Hepatocyte (in vitro differentiated cells): ENCODE measurements around the gene CDAN1. TPM values are rescaled to one million over a fixed set of nuclear protein-coding genes. Genes with fewer than 3 reads are reported as not detected.

ENCODE experiments used
- DNase-seq: peaks from one replicate; pipeline ENCODE4 v3.0.0-alpha.2; 2016; ENCODE audit warnings: low spot score
- H2AFZ ChIP-seq: fragments of 200-600 bp; sonication (generic); 2 replicates; pipeline ENCODE4 v1.6.0; 2016; ENCODE audit warnings: antibody characterized with exemption, mild to moderate bottlenecking
- H3K27ac ChIP-seq: fragments of 200-600 bp; sonication (generic); 2 replicates; pipeline ENCODE4 v1.5.1; 2016; ENCODE audit warnings: mild to moderate bottlenecking
- H3K27me3 ChIP-seq: fragments of 200-600 bp; sonication (generic); 2 replicates; pipeline ENCODE4 v1.6.1; 2016
- H3K36me3 ChIP-seq: fragments of 200-600 bp; sonication (generic); replicated peaks from 2 replicates; pipeline ENCODE4 v1.5.1; 2016; ENCODE audit warnings: low read depth; ENCODE audit not compliant: insufficient read depth
- H3K4me1 ChIP-seq: fragments of 200-600 bp; sonication (generic); 2 replicates; pipeline ENCODE4 v1.5.1; 2016; ENCODE audit warnings: mild to moderate bottlenecking, moderate library complexity; ENCODE audit not compliant: insufficient read depth
- H3K4me2 ChIP-seq: fragments of 200-600 bp; sonication (generic); 2 replicates; pipeline ENCODE4 v1.6.0; 2016
- H3K4me3 ChIP-seq: fragments of 200-600 bp; sonication (generic); 2 replicates; pipeline ENCODE4 v1.5.1; 2016; ENCODE audit warnings: mild to moderate bottlenecking
- H3K79me2 ChIP-seq: fragments of 200-600 bp; sonication (generic); 2 replicates; pipeline ENCODE4 v1.6.0; 2017; ENCODE audit warnings: mild to moderate bottlenecking
- H3K9me2 ChIP-seq: fragments of 200-600 bp; sonication (generic); replicated peaks from 2 replicates; pipeline ENCODE4 v1.6.0; 2017; ENCODE audit warnings: mild to moderate bottlenecking; ENCODE audit not compliant: insufficient read depth
- H3K9me3 ChIP-seq: fragments of 200-600 bp; sonication (generic); 2 replicates; pipeline ENCODE4 v1.5.1; 2016; ENCODE audit warnings: low read depth, mild to moderate bottlenecking
- H4K20me1 ChIP-seq: fragments of 200-600 bp; sonication (generic); 2 replicates; pipeline ENCODE4 v1.6.0; 2016; ENCODE audit warnings: mild to moderate bottlenecking; ENCODE audit not compliant: insufficient read depth, poor library complexity, severe bottlenecking
- EZH2 ChIP-seq: fragments of 200-600 bp; sonication (generic); IDR thresholded peaks from 2 replicates; pipeline ENCODE4 v1.6.1; 2016; ENCODE audit warnings: antibody characterized with exemption, mild to moderate bottlenecking, borderline replicate concordance
- EZH2phosphoT487 ChIP-seq: fragments of 200-600 bp; sonication (generic); IDR thresholded peaks from one replicate; pipeline ENCODE4 v1.6.1; 2018; ENCODE audit warnings: antibody characterized with exemption, mild to moderate bottlenecking, low read depth, moderate library complexity; ENCODE audit not compliant: unreplicated experiment, severe bottlenecking
- WGBS: methylation state at CpG from one replicate; pipeline ENCODE4 v1.1.6; 2016; ENCODE audit warnings: low lambda C conversion rate; ENCODE audit errors: missing lambda C conversion rate; 5-methylcytosine and 5-hydroxymethylcytosine counted together
- polyA plus RNA-seq: library from polyadenylated mRNA; unstranded; fragments of >200 nt; fragmentation: Nextera tagmentation; extraction: Ambion mirVana; gene quantifications from 2 replicates; pipeline ENCODE4 v1.2.1, GENCODE V29; 2016
- total RNA-seq: library from RNA; depleted of rRNA; stranded (reverse); fragments of >200 nt; gene quantifications from 2 replicates; pipeline ENCODE4 v1.2.3, GENCODE V29; 2014
- TF ChIP-seq, protein P1 (sequence below): fragments of 200-600 bp; sonication (generic); IDR thresholded peaks from 2 replicates; pipeline ENCODE4 v1.5.1; 2016; ENCODE audit warnings: antibody characterized with exemption, mild to moderate bottlenecking; ENCODE audit not compliant: poor library complexity

CDAN1 gene
- total and polyA plus RNA-seq, 2 experiments from 2014 or later, result 12.3 to 13.9 TPM

DNA sequence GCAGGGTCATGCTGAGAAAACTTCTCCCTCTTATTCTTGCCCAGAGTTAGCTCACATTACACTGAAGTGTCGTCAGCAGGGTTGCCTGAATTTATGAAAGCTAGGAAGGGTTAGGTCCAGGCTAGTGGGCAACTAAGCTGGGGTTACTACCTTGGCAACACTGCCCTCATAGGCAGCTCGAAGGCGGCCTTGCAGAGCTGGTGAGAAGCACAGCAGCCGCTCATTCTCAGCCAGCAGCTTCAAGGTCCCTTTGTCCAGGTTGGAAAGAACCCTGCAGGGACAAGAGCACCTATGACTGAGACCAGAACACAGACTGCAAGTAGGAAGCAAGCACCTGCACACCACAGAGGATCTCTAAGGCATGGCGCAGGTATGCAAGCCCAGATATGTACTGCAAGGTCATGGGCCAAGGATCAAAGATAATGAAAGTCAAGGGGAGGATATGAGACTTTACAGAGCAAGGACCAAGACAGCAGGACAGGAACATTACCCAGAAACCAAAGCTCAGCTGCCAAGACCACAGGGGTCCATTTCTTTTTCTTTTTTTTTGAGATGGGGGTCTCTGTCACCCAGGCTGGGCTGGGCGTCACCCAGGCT lies 2.8 kb downstream of the CDAN1 start:
- WGBS, result 95% methylated on average over 6 of the region's 6 CpGs
- Histone ChIP-seq H2AFZ (no peak overlapping the region), H3K4me1 (peaks cover 18% of the 10 kb centered on the region), H3K4me2 (no peak overlapping the region), H3K9me3 (no peaks in the 10 kb centered on the region), H3K27ac (no peak overlapping the region), H3K27me3 (no peaks in the 10 kb centered on the region), H3K36me3 (peaks cover 4% of the 10 kb centered on the region), H3K9me2 (no peaks in the 10 kb centered on the region), H4K20me1 (peaks cover 2% of the 10 kb centered on the region), H3K4me3 (no peak overlapping the region), H3K79me2 (peaks cover 20% of the 10 kb centered on the region)
- no peak for DNase-seq
- TF ChIP-seq EZH2phosphoT487, result no peak
- no peak for TF ChIP-seq EZH2
- TF ChIP-seq, protein P1, sequence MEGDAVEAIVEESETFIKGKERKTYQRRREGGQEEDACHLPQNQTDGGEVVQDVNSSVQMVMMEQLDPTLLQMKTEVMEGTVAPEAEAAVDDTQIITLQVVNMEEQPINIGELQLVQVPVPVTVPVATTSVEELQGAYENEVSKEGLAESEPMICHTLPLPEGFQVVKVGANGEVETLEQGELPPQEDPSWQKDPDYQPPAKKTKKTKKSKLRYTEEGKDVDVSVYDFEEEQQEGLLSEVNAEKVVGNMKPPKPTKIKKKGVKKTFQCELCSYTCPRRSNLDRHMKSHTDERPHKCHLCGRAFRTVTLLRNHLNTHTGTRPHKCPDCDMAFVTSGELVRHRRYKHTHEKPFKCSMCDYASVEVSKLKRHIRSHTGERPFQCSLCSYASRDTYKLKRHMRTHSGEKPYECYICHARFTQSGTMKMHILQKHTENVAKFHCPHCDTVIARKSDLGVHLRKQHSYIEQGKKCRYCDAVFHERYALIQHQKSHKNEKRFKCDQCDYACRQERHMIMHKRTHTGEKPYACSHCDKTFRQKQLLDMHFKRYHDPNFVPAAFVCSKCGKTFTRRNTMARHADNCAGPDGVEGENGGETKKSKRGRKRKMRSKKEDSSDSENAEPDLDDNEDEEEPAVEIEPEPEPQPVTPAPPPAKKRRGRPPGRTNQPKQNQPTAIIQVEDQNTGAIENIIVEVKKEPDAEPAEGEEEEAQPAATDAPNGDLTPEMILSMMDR, result no peak

DNA sequence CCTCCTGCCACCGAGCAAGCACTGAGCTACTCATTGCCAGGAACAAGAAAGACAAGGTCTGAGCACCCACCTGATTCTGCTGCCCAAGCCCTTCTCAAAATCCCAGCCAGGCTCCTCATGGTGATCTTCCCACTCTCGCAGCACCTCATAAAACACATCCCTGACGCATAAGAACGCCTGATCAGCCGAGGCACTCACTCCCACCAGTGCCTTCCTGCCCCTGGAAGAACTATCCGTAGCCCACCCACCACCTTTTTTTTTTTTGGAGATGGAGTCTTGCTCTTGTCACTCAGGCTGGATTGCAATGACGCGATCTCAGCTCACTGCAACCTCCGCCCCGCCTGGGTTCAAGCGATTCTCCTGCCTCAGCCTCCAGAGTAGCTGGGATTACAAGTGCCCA lies 3.9 kb downstream of the CDAN1 start:
- TF ChIP-seq EZH2, result no peak
- no peak for TF ChIP-seq EZH2phosphoT487
- TF ChIP-seq, protein P1, result no peak
- Histone ChIP-seq H3K4me2 (no peak overlapping the region), H3K27ac (no peak overlapping the region), H3K36me3 (peaks cover 4% of the 10 kb centered on the region), H3K79me2 (peaks cover 20% of the 10 kb centered on the region), H3K4me3 (no peak overlapping the region), H3K9me2 (no peaks in the 10 kb centered on the region), H3K9me3 (no peaks in the 10 kb centered on the region), H2AFZ (no peak overlapping the region), H3K27me3 (no peaks in the 10 kb centered on the region), H3K4me1 (peaks cover 18% of the 10 kb centered on the region), H4K20me1 (peaks cover 2% of the 10 kb centered on the region)
- WGBS, result 91% methylated on average over 11 of the region's 11 CpGs
- DNase-seq, result no peak

DNA sequence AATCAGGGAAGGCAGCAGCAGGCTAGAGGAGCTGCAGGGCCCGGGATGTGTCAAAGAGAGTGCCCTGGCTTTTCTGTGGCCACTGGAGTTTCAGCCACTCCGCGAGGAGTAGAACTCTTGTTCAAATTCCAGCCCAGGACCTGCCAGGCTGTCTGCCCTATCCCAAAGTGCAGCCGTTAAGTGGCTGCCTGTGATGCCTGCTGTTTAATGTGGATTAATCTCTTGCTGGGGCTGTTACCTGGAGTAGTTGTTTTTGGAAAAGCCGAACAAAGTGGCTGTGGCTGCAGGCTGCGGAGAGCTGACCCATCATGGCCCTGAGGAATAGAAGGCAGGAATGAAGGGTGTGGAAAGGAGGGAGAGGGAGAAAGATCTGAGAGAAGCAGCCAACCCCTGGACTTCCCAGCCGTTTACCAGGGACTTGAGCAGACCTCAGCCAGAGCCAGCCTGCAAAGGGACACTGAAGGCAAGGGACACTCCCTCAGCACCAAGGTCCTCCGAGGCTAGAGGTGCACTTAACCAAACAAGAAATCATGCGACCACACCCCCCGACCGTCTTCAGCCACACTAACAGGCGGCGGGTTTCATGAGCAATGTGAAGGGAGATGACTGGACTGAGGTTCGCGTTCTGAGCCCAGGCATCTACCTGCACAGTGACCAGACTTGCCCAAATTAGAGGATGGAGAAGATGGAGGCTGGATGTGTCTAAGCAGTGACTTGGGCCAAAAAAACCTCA lies 4.7 kb downstream of the CDAN1 start:
- Histone ChIP-seq H3K36me3 (peaks cover 4% of the 10 kb centered on the region), H3K27me3 (no peaks in the 10 kb centered on the region), H3K9me2 (no peaks in the 10 kb centered on the region), H3K4me3 (no peak overlapping the region), H3K79me2 (peaks cover 20% of the 10 kb centered on the region), H3K4me1 (peaks cover 11% of the 10 kb centered on the region), H2AFZ (no peak overlapping the region), H3K4me2 (no peak overlapping the region), H4K20me1 (peaks cover 2% of the 10 kb centered on the region), H3K27ac (no peak overlapping the region), H3K9me3 (no peaks in the 10 kb centered on the region)
- 91% methylated on average over 15 of the region's 15 CpGs for WGBS
- DNase-seq, result no peak
- no peak for TF ChIP-seq EZH2
- TF ChIP-seq, protein P1, result no peak
- TF ChIP-seq EZH2phosphoT487, result no peak
